Prostate gland (tissue), 2 donors: ENCODE data around the gene RMI2.

Experiments
- CTCF ChIP-seq, 4 experiments: fragments of 200-600 bp in 2 of 4; fragments of 450-650 bp in 2 of 4; sonication (generic) in 2 of 4; IDR thresholded peaks; 1 replicate in 3 of 4; 2 replicates in 1 of 4; pipeline ENCODE4 v1.5.1; 2016 to 2019; ENCODE audit warnings: antibody characterized with exemption in 4 of 4, mild to moderate bottlenecking in 2 of 4, moderate library complexity in 2 of 4
- POLR2A ChIP-seq: fragments of 450-650 bp; IDR thresholded peaks from one replicate; pipeline ENCODE4 v1.6.1; 2016; ENCODE audit warnings: antibody characterized with exemption, mild to moderate bottlenecking
- POLR2AphosphoS5 ChIP-seq: sonication (generic); formaldehyde crosslinking; IDR thresholded peaks from one replicate; pipeline ENCODE4 v1.6.1; 2017; ENCODE audit warnings: antibody characterized with exemption

GRCh38 chr16:11389631-11390565 is 44.6 kb downstream of the RMI2 start:
- TF ChIP-seq CTCF (IDR thresholded peaks at IDR 0.05) (no peak), POLR2A (no peak), POLR2AphosphoS5 (no peak)
